GM12891 (cell line): ENCODE results near the gene HNRNPAB.

Source experiments
- POLR2A ChIP-seq: IDR thresholded peaks from 2 replicates; pipeline ENCODE4 v1.6.1; 2011; ENCODE audit warnings: low read depth, low read length, control low read depth
- TAF1 ChIP-seq: IDR thresholded peaks from 2 replicates; pipeline ENCODE4 v1.6.1; 2011; ENCODE audit warnings: low read depth, low read length, control low read depth

- TF ChIP-seq TAF1: no peak
- no peak for TF ChIP-seq POLR2A
Measured at GRCh38 chr5:178223196-178223773, 19.0 kb downstream of the HNRNPAB start.
